Peyer's patch (tissue), 4 donors: Measurements from ENCODE around the gene CACNA2D3. TPM values are rescaled to one million over a fixed set of nuclear protein-coding genes. Genes with fewer than 3 reads are reported as not detected.

Experiments used
- DNase-seq, 3 donors: peaks; one replicate each; pipeline ENCODE4 v3.0.0-alpha.2; 2017 to 2019
- H3K27ac ChIP-seq, 4 donors: fragments of 200-600 bp; sonication (generic); one replicate each; pipeline ENCODE4 v1.5.1; 2016 to 2019
- H3K27me3 ChIP-seq, 2 donors: fragments of 200-600 bp; sonication (generic); one replicate each; pipeline ENCODE4 v1.5.1; 2019
- H3K36me3 ChIP-seq, 3 donors: fragments of 200-600 bp; sonication (generic); one replicate each; pipeline ENCODE4 v1.5.1; 2016 to 2019
- H3K4me1 ChIP-seq, 4 donors: fragments of 200-600 bp; sonication (generic); one replicate each; pipeline ENCODE4 v1.5.1; 2016 to 2019
- H3K4me3 ChIP-seq, 4 donors: fragments of 200-600 bp; sonication (generic); 1 replicate in 3 of 4; 2 replicates in 1 of 4; pipeline ENCODE4 v1.5.1; 2016 to 2019; ENCODE audit warnings: mild to moderate bottlenecking in 1 of 4
- H3K9me3 ChIP-seq, 4 donors: fragments of 200-600 bp; sonication (generic); one replicate each; pipeline ENCODE4 v1.5.1; 2016 to 2019; ENCODE audit warnings: mild to moderate bottlenecking in 1 of 4
- POLR2A ChIP-seq, 2 donors: fragments of 450-650 bp; IDR thresholded peaks; one replicate each; pipeline ENCODE4 v1.5.1; 2017; ENCODE audit warnings: antibody characterized with exemption in 2 of 2, mild to moderate bottlenecking in 2 of 2, moderate library complexity in 2 of 2
- total RNA-seq, 4 donors: library from RNA; depleted of rRNA; stranded (reverse); fragments of >200 nt; gene quantifications; one replicate each; pipeline ENCODE4 v1.1.0, GENCODE V29; 2016
- TF ChIP-seq, protein P1 (sequence below), 6 experiments: fragments of 450-650 bp in 4 of 6; fragments of 200-600 bp in 2 of 6; sonication (generic) in 1 of 6; IDR thresholded peaks; one replicate each; pipeline ENCODE4 v1.5.1; 2017 to 2019; ENCODE audit warnings: antibody characterized with exemption in 6 of 6, mild to moderate bottlenecking in 3 of 6, moderate library complexity in 1 of 6

CACNA2D3 gene
- total RNA-seq, 4 donors from 2014 or later, result 0.27 to 5.0 TPM; not detected in 2

GRCh38 chr3:54591157-54591556 lies 468.8 kb downstream of the CACNA2D3 start:
- H3K27ac ChIP-seq, result no peak overlapping the region
- H3K4me3 ChIP-seq, result no peak overlapping the region
- no peaks in the 10 kb centered on the region for H3K36me3 ChIP-seq
- no peaks in the 10 kb centered on the region for H3K4me1 ChIP-seq
- no peaks in the 10 kb centered on the region for H3K27me3 ChIP-seq
- no peaks in the 10 kb centered on the region for H3K9me3 ChIP-seq
- TF ChIP-seq, protein P1, sequence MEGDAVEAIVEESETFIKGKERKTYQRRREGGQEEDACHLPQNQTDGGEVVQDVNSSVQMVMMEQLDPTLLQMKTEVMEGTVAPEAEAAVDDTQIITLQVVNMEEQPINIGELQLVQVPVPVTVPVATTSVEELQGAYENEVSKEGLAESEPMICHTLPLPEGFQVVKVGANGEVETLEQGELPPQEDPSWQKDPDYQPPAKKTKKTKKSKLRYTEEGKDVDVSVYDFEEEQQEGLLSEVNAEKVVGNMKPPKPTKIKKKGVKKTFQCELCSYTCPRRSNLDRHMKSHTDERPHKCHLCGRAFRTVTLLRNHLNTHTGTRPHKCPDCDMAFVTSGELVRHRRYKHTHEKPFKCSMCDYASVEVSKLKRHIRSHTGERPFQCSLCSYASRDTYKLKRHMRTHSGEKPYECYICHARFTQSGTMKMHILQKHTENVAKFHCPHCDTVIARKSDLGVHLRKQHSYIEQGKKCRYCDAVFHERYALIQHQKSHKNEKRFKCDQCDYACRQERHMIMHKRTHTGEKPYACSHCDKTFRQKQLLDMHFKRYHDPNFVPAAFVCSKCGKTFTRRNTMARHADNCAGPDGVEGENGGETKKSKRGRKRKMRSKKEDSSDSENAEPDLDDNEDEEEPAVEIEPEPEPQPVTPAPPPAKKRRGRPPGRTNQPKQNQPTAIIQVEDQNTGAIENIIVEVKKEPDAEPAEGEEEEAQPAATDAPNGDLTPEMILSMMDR (IDR thresholded peaks at IDR 0.05), result no peak
- TF ChIP-seq POLR2A (IDR thresholded peaks at IDR 0.05), result no peak
- DNase-seq, result no peak

- no peak overlapping the region for H3K4me3 ChIP-seq
- TF ChIP-seq, protein P1 (IDR thresholded peaks at IDR 0.05), result no peak
- no peak for TF ChIP-seq POLR2A (IDR thresholded peaks at IDR 0.05)
- DNase-seq, result no peak
Measured at GRCh38 chr3:54593653-54594052, 471.3 kb downstream of the CACNA2D3 start.

GRCh38 chr3:54596087-54596486 lies 473.7 kb downstream of the CACNA2D3 start:
- H3K27ac ChIP-seq, result no peak overlapping the region
- DNase-seq, result no peak
- H3K27me3 ChIP-seq, result no peaks in the 10 kb centered on the region
- H3K4me3 ChIP-seq, result no peak overlapping the region
- no peaks in the 10 kb centered on the region for H3K9me3 ChIP-seq
- H3K36me3 ChIP-seq, result no peaks in the 10 kb centered on the region
- TF ChIP-seq POLR2A (IDR thresholded peaks at IDR 0.05), result no peak
- no peaks in the 10 kb centered on the region for H3K4me1 ChIP-seq

More at GRCh38 chr3:54593653-54594052, 471.3 kb downstream of the CACNA2D3 start:
- H3K36me3 ChIP-seq, result no peaks in the 10 kb centered on the region
- no peaks in the 10 kb centered on the region for H3K4me1 ChIP-seq
- H3K27ac ChIP-seq, result no peak overlapping the region
- no peaks in the 10 kb centered on the region for H3K9me3 ChIP-seq
- H3K27me3 ChIP-seq, result no peaks in the 10 kb centered on the region

- H3K27me3 ChIP-seq, result no peaks in the 10 kb centered on the region
- TF ChIP-seq, protein P1 (IDR thresholded peaks at IDR 0.05), result no peak
- TF ChIP-seq POLR2A (IDR thresholded peaks at IDR 0.05), result no peak
- H3K4me1 ChIP-seq, result no peaks in the 10 kb centered on the region
- H3K4me3 ChIP-seq, result no peak overlapping the region
- H3K27ac ChIP-seq, result no peak overlapping the region
- DNase-seq, result no peak
- no peaks in the 10 kb centered on the region for H3K9me3 ChIP-seq
- H3K36me3 ChIP-seq, result no peaks in the 10 kb centered on the region
Measured at GRCh38 chr3:54599716-54600115, 477.4 kb downstream of the CACNA2D3 start.

DNA sequence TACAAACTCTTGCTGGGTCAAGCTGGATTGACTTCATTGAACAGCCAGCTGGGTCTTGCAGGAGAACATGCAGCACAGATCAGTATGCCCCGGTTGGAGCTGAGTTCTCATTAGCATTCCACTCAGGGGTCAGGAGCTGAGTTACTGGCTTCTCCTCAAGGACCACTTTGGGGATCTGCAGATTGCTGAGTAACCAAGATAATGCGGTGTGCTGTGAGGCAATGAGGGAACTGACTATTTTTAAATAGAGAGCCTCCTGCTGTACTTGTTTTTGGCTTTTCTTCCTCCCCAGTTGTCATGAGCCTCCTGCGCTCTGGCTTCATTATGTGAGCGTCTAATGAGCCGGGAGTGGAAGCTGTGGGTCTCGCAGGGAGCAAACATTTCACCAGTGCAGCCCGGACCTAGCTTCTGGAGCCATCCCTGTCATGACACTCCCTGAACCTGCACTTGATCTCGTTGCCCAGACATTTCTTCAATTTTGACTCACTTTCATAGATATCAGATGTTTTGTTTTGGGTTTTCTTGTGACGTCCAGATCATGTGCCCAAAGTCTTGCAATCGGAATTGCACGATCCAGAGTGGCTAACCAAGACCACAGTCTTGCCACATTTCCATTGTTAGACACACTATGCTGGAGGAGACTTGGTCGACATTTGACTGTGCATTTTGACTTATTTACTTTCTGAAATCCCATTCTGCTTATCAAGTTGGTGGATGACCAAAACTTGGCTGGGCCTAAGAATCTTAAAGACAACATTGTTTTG lies 478.3 kb downstream of the CACNA2D3 start:
- H3K4me1 ChIP-seq, result no peaks in the 10 kb centered on the region
- H3K9me3 ChIP-seq, result no peaks in the 10 kb centered on the region
- H3K27me3 ChIP-seq, result no peaks in the 10 kb centered on the region
- no peak overlapping the region for H3K4me3 ChIP-seq
- no peak for TF ChIP-seq POLR2A (IDR thresholded peaks at IDR 0.05)
- TF ChIP-seq, protein P1 (IDR thresholded peaks at IDR 0.05), result no peak
- H3K27ac ChIP-seq, result no peak overlapping the region
- DNase-seq, result no peak
- no peaks in the 10 kb centered on the region for H3K36me3 ChIP-seq

GRCh38 chr3:54604495-54604894 lies 482.1 kb downstream of the CACNA2D3 start:
- Histone ChIP-seq H3K4me3 (no peak overlapping the region), H3K36me3 (no peaks in the 10 kb centered on the region), H3K4me1 (no peaks in the 10 kb centered on the region), H3K27ac (no peak overlapping the region), H3K27me3 (no peaks in the 10 kb centered on the region), H3K9me3 (no peaks in the 10 kb centered on the region)
- TF ChIP-seq POLR2A (IDR thresholded peaks at IDR 0.05), result no peak
- TF ChIP-seq, protein P1 (IDR thresholded peaks at IDR 0.05), result no peak
- no peak for DNase-seq
